K562 (cell line): Measurements from ENCODE around the gene PLPPR2. TPM values are rescaled to one million over a fixed set of nuclear protein-coding genes. Genes with fewer than 3 reads are reported as not detected.

Experiments used
- ATAC-seq: fragments of 200-7000 bp; cut with Tn5 transposase; 3 replicates; pipeline ENCODE4 v1.9.1; 2020; ENCODE audit warnings: moderate library complexity
- BruUV-seq: library from RNA; stranded (reverse); fragments of 400-500 nt; replicated peaks from 2 replicates; lab custom pipeline; 2021; lab: Mats Ljungman, UMichigan
- CTCF ChIA-PET: fragments of 300-600 bp; formaldehyde crosslinking; extraction: SDS; loops from one replicate; lab custom pipeline; 2021; ENCODE audit warnings: low intra/inter-chr PET ratio; lab: Yijun Ruan, JAX
- POLR2A ChIA-PET: fragments of 300-600, 350-650 bp; sonication (Branson Sonifier 250); formaldehyde crosslinking; extraction: SDS; loops from one replicate; lab custom pipeline; 2021; ENCODE audit warnings: antibody characterized with exemption, inconsistent platforms; lab: Yijun Ruan, JAX
- DNase-seq, 4 experiments: peaks; one replicate each; pipeline versions ENCODE4 v3.0.0 to v3.0.0-alpha.2; 2011 to 2018; ENCODE audit warnings: low spot score in 3 of 4, mixed read lengths in 3 of 4; ENCODE audit errors: extremely low read depth in 1 of 4
- FAIRE-seq: peaks from 2 replicates; lab custom pipeline; 2011; peaks lifted over from hg19 to GRCh38; lab: Jason Lieb, UNC
- H2AFZ ChIP-seq: 2 replicates; pipeline ENCODE4 v1.6.0; 2011; ENCODE audit warnings: low read depth, low read length, control low read depth, inconsistent platforms
- H3K27ac ChIP-seq: fragments of 200-600 bp; 3 replicates; pipeline ENCODE4 v1.8.0; 2011; ENCODE audit warnings: low read depth, mild to moderate bottlenecking, control low read depth, inconsistent platforms, low read length, moderate library complexity, mixed read lengths; ENCODE audit errors: extremely low read depth
- H3K27me3 ChIP-seq, 2 experiments: fragments of 300-600 bp in 1 of 2; 2 replicates in 1 of 2; 3 replicates in 1 of 2; pipeline versions ENCODE4 v1.6.0 to v1.8.0; 2011; ENCODE audit warnings: inconsistent platforms in 2 of 2, low read length in 2 of 2, mild to moderate bottlenecking in 1 of 2, mixed read lengths in 1 of 2, moderate library complexity in 1 of 2; ENCODE audit not compliant: control insufficient read depth in 2 of 2, insufficient read depth in 2 of 2
- H3K36me3 ChIP-seq: fragments of 300-600 bp; 3 replicates; pipeline ENCODE4 v1.8.0; 2011; ENCODE audit warnings: mild to moderate bottlenecking, low read length, inconsistent platforms; ENCODE audit not compliant: control insufficient read depth, insufficient read depth
- H3K4me1 ChIP-seq, 2 experiments: fragments of 200-600 bp in 1 of 2; replicated peaks in 1 of 2; 2 replicates in 1 of 2; 3 replicates in 1 of 2; pipeline versions ENCODE4 v1.5.1 to v1.8.0; 2011; ENCODE audit warnings: inconsistent platforms in 2 of 2, low read length in 2 of 2, mild to moderate bottlenecking in 1 of 2, mixed read lengths in 1 of 2, moderate library complexity in 1 of 2; ENCODE audit not compliant: control insufficient read depth in 2 of 2, insufficient read depth in 2 of 2
- H3K4me2 ChIP-seq: 2 replicates; pipeline ENCODE4 v1.6.1; 2011; ENCODE audit warnings: low read length, control low read depth, inconsistent platforms, mixed read lengths; ENCODE audit not compliant: insufficient read depth
- H3K4me3 ChIP-seq: fragments of 200-600 bp; sonication (generic), shearing (Covaris generic); 2 replicates; pipeline ENCODE4 v1.5.1; 2016; ENCODE audit warnings: control low read depth, inconsistent platforms
- H3K79me2 ChIP-seq: fragments of 200-600 bp; 3 replicates; pipeline ENCODE4 v1.8.0; 2011; ENCODE audit warnings: low read length, inconsistent platforms; ENCODE audit not compliant: control insufficient read depth, insufficient read depth
- H3K9ac ChIP-seq, 2 experiments: 2 replicates each; pipeline versions ENCODE4 v1.6.0 to v1.6.1; 2011; ENCODE audit warnings: low read depth in 2 of 2, low read length in 2 of 2, control low read depth in 1 of 2, inconsistent platforms in 1 of 2, mild to moderate bottlenecking in 1 of 2, mixed read lengths in 1 of 2; ENCODE audit not compliant: insufficient read depth in 1 of 2
- H3K9me1 ChIP-seq: one replicate; pipeline ENCODE4 v1.6.0; 2011; ENCODE audit warnings: inconsistent platforms, mild to moderate bottlenecking, low read length, moderate library complexity; ENCODE audit not compliant: control insufficient read depth, insufficient read depth
- H3K9me3 ChIP-seq: replicated peaks from 2 replicates; pipeline ENCODE4 v1.5.1; 2011; ENCODE audit warnings: low read depth, low read length, inconsistent platforms; ENCODE audit not compliant: control insufficient read depth, insufficient read depth
- H4K20me1 ChIP-seq: replicated peaks from 2 replicates; pipeline ENCODE4 v1.6.1; 2011; ENCODE audit warnings: low read length, inconsistent platforms, mixed read lengths; ENCODE audit not compliant: control insufficient read depth, insufficient read depth
- SMAD3 ChIP-seq: fragments of 450-650 bp; formaldehyde crosslinking; conservative IDR thresholded peaks from 2 replicates; pipeline ENCODE4 v1.4.0; 2020; ENCODE audit warnings: mild to moderate bottlenecking
- ZBTB8A ChIP-seq: fragments of 450-650 bp; IDR thresholded peaks from 2 replicates; pipeline ENCODE4 v1.6.1; 2018; ENCODE audit warnings: mild to moderate bottlenecking, moderate library complexity; ENCODE audit not compliant: partially characterized antibody
- ZNF324 ChIP-seq: fragments of 250-450 bp; sonication (Bioruptor Pico); IDR thresholded peaks from 2 replicates; pipeline ENCODE4 v1.4.0; 2020; ENCODE audit warnings: mild to moderate bottlenecking
- ZNF584 ChIP-seq: fragments of 200-800 bp; sonication (Bioruptor generic); IDR thresholded peaks from 2 replicates; pipeline ENCODE4 v1.6.1; 2016; ENCODE audit warnings: low read depth, mild to moderate bottlenecking, missing genetic modification characterization, missing compliant biosample characterization
- WGBS: fragments of 100-300 bp; shearing (Covaris generic); methylation state at CpG from one replicate; pipeline ENCODE4 v1.1.6; 2016; ENCODE audit warnings: low coverage, mixed read lengths; ENCODE audit not compliant: insufficient coverage; ENCODE audit errors: missing lambda C conversion rate; 5-methylcytosine and 5-hydroxymethylcytosine counted together
- in situ Hi-C: fragments of 300-500 bp; cut with MboI; formaldehyde crosslinking; loops from 4 replicates; pipeline ENCODE4 v1.15.0; 2018; ENCODE audit warnings: inconsistent platforms, mixed read lengths
- intact Hi-C: fragments of 100-400 bp; cut with micrococcal nuclease; formaldehyde crosslinking; loops from 2 replicates; pipeline ENCODE4 v1.14.2; 2022
- polyA plus RNA-seq, 8 experiments: library from polyadenylated mRNA; depleted of rRNA in 4 of 8; stranded (reverse) in 5 of 8; unstranded in 3 of 8; fragments of >200 nt; fragmentation: Nextera tagmentation in 2 of 8; fragmentation: Illumina TruSeq in 1 of 8; extraction: Ambion mirVana in 2 of 8; extraction: Trizol in 1 of 8; gene quantifications; 2 replicates each; pipeline versions ENCODE4 v1.2.1 to v1.2.3, GENCODE V29; 2011 to 2014; ENCODE audit warnings: inconsistent platforms in 1 of 8, missing spikeins in 1 of 8
- total RNA-seq, 7 experiments: library from RNA; depleted of rRNA in 6 of 7; stranded (reverse); fragments of >200 nt in 6 of 7; fragmentation: Illumina TruSeq in 2 of 7; extraction: Trizol in 2 of 7; gene quantifications; 2 replicates each; pipeline versions ENCODE4 v1.2.1 to v1.2.3, GENCODE V29; 2011 to 2021; ENCODE audit warnings: low replicate concordance in 1 of 7
- TF ChIP-seq, protein P1 (sequence below): fragments of 250-450 bp; sonication (Bioruptor Pico); IDR thresholded peaks from 2 replicates; pipeline ENCODE4 v1.5.0; 2020; ENCODE audit warnings: mild to moderate bottlenecking, borderline replicate concordance

Gene PLPPR2
- total and polyA plus RNA-seq, 9 of the 15 experiments (the other 6 are each of a cell fraction or from before 2014, with no cell fraction given), result 0.49 to 15.9 (median 3.4) TPM

DNA sequence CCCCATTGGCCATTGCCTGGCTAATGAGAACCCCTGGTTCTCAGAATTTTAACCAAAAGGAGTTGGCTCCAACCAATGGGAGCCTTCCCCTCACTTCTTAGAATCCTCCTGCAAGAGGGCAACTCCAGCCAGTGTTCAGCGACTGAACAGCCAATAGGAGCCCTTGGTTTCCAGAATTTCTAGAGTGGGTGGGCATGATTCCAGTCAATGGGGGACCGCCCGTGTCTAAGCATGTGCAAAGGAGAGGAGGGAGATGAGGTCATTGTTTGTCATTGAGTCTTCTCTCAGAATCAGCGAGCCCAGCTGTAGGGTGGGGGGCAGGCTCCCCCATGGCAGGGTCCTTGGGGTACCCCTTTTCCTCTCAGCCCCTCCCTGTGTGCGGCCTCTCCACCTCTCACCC lies 9.7 kb downstream of the PLPPR2 start:
- 47% methylated on average over 4 of the region's 5 CpGs for WGBS
- BruUV-seq, result TSS peak; percentile 60
- ChIA-PET POLR2A (interaction anchor here (1.4 to 4.4 kb wide), 2 partner anchors 10 to 19 kb away, joined by 3 to 36 read pairs; partner anchors contain the start of genes CCDC159, SWSAP1 and TMEM205), CTCF (no interaction called here)
- Histone ChIP-seq H3K9ac (no peak overlapping the region), H3K4me1 (peaks cover 10 to 26% of the 10 kb centered on the region in 2 experiments; a peak in 4 of 5 replicates), H3K4me3 (no peak overlapping the region), H3K27me3 (no peaks in the 10 kb centered on the region), H3K79me2 (no peaks in the 10 kb centered on the region), H3K4me2 (no peak overlapping the region), H3K9me1 (peaks cover 4% of the 10 kb centered on the region)
- intact Hi-C loops (no loop called here), in situ Hi-C loops (no loop called here)
- peak in 1 of 4 experiments; percentile 5 for DNase-seq
- TF ChIP-seq SMAD3 (no peak), ZNF584 (CRISPR knock-in tag) (no peak), ZBTB8A (no peak), ZNF324 (CRISPR knock-in tag) (no peak)
- TF ChIP-seq, protein P1, sequence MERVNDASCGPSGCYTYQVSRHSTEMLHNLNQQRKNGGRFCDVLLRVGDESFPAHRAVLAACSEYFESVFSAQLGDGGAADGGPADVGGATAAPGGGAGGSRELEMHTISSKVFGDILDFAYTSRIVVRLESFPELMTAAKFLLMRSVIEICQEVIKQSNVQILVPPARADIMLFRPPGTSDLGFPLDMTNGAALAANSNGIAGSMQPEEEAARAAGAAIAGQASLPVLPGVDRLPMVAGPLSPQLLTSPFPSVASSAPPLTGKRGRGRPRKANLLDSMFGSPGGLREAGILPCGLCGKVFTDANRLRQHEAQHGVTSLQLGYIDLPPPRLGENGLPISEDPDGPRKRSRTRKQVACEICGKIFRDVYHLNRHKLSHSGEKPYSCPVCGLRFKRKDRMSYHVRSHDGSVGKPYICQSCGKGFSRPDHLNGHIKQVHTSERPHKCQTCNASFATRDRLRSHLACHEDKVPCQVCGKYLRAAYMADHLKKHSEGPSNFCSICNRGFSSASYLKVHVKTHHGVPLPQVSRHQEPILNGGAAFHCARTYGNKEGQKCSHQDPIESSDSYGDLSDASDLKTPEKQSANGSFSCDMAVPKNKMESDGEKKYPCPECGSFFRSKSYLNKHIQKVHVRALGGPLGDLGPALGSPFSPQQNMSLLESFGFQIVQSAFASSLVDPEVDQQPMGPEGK (CRISPR knock-in tag), result no peak
- TF ChIP-seq, all 486 proteins: peak for 0
- no peak for FAIRE-seq
- peaks cover 6% of the 10 kb centered on the region; the same call in 1 of the 3 replicates for H3K36me3 ChIP-seq
- ATAC-seq, result no peak
- H3K27ac ChIP-seq, result no peak overlapping the region
- no peaks in the 10 kb centered on the region for H3K9me3 ChIP-seq
- no peaks in the 10 kb centered on the region; the same call in 1 of the 2 replicates for H4K20me1 ChIP-seq
- no peak overlapping the region for H2AFZ ChIP-seq
